ENCODE data around the gene MIX23.
"Not testable (repeated sequence)": the region's sequence is repeated elsewhere in the genome, so short reads cannot be mapped to it uniquely, and the experiment has no call there.

The MIX23 gene

GRCh38 chr3:122383771-122384697, 1.0 kb upstream of the MIX23 start, which contains the start of gene FAM162A:
Gene FAM162A (plus strand): TSS chr3:122384182. CDS start chr3:122384266, 84 bp downstream.
- DNase-seq (ENCODE audit: extremely low read depth, low read depth): peak; percentile 61
- TF ChIP-seq CTCF (IDR thresholded peaks at IDR 0.05; ENCODE audit: low read depth, low read length): peak; percentile 55

GRCh38 chr3:122377975-122378374, 5.1 kb downstream of the MIX23 start:
- TF ChIP-seq CTCF (IDR thresholded peaks at IDR 0.05; ENCODE audit: low read depth, low read length): no peak
- DNase-seq (ENCODE audit: extremely low read depth, low read depth): no peak

- no peak for TF ChIP-seq CTCF (IDR thresholded peaks at IDR 0.05; ENCODE audit: low read depth, low read length)
- no peak for DNase-seq (ENCODE audit: extremely low read depth, low read depth)
Measured at GRCh38 chr3:122374034-122374433, 9.0 kb downstream of the MIX23 start.

- DNase-seq (ENCODE audit: extremely low read depth, low read depth): no peak
- no peak for TF ChIP-seq CTCF (IDR thresholded peaks at IDR 0.05; ENCODE audit: low read depth, low read length)
Measured at GRCh38 chr3:122366379-122366749, 16.7 kb downstream of the MIX23 start.

GRCh38 chr3:122365582-122366378, 17.3 kb downstream of the MIX23 start:
- not testable (repeated sequence) for DNase-seq (ENCODE audit: extremely low read depth, low read depth)

GRCh38 chr3:122365073-122365472, 18.0 kb downstream of the MIX23 start:
- DNase-seq (ENCODE audit: extremely low read depth, low read depth): no peak
- TF ChIP-seq CTCF (IDR thresholded peaks at IDR 0.05; ENCODE audit: low read depth, low read length): no peak

GRCh38 chr3:122364490-122364889, 18.5 kb downstream of the MIX23 start:
- TF ChIP-seq CTCF (IDR thresholded peaks at IDR 0.05; ENCODE audit: low read depth, low read length): no peak
- no peak for DNase-seq (ENCODE audit: extremely low read depth, low read depth)

All from AG09319 (cell line).